T-helper 17 cell (primary cell): ENCODE results near the gene ABCB7. TPM values are rescaled to one million over a fixed set of nuclear protein-coding genes. Genes with fewer than 3 reads are reported as not detected.
"Not testable (repeated sequence)": the region's sequence is repeated elsewhere in the genome, so short reads cannot be mapped to it uniquely, and the experiment has no call there.

Experiments used
- ATAC-seq: fragments of 150-1000 bp; cut with Tn5 transposase; 2 replicates; pipeline ENCODE4 v1.10.0; 2021; ENCODE audit warnings: mild to moderate bottlenecking, moderate library complexity
- DNase-seq, 3 donors: peaks; one replicate each; pipeline versions ENCODE4 v3.0.0 to v3.0.0-alpha.2; 2020 to 2021
- H3K9me3 ChIP-seq: one replicate; pipeline ENCODE4 v1.7.0; 2013; ENCODE audit warnings: low read length, mild to moderate bottlenecking; ENCODE audit not compliant: control insufficient read depth, poor library complexity, severe bottlenecking
- H3K27ac Mint-ChIP-seq: one replicate; pipeline ENCODE4 v1.8.0; 2022; ENCODE audit warnings: mild to moderate bottlenecking, moderate library complexity, mixed read lengths
- H3K27me3 Mint-ChIP-seq: one replicate; pipeline ENCODE4 v1.8.0; 2022; ENCODE audit warnings: mixed read lengths
- H3K36me3 Mint-ChIP-seq: one replicate; pipeline ENCODE4 v1.8.0; 2022; ENCODE audit warnings: low read depth, mixed read lengths
- H3K4me1 Mint-ChIP-seq: one replicate; pipeline ENCODE4 v1.8.0; 2022; ENCODE audit warnings: mild to moderate bottlenecking, mixed read lengths
- H3K4me3 Mint-ChIP-seq: one replicate; pipeline ENCODE4 v1.8.0; 2022; ENCODE audit warnings: mild to moderate bottlenecking, moderate library complexity, mixed read lengths
- total RNA-seq, 4 donors: library from RNA in 2 of 4; stranded (reverse) in 2 of 4; gene quantifications; one replicate each; pipeline ENCODE4 v1.2.3 and lab custom pipeline; 2022 to 2026

Gene ABCB7
- total RNA-seq, 2 donors from 2014 or later: 16.7 to 18.9 TPM

- Mint-ChIP-seq H3K36me3 (no peaks in the 10 kb centered on the region), H3K4me1 (peaks cover 19% of the 10 kb centered on the region), H3K27ac (no peak overlapping the region), H3K4me3 (no peak overlapping the region), H3K27me3 (no peaks in the 10 kb centered on the region)
- DNase-seq: no peak
- no peak for ATAC-seq
- no peaks in the 10 kb centered on the region for H3K9me3 ChIP-seq
These were observed 24.0 kb downstream of the ABCB7 start for GRCh38 chrX:75131973-75132627.

- H3K4me3 Mint-ChIP-seq, ATAC-seq, H3K27me3 Mint-ChIP-seq, H3K27ac Mint-ChIP-seq, H3K4me1 Mint-ChIP-seq, H3K36me3 Mint-ChIP-seq, DNase-seq, H3K9me3 ChIP-seq: not testable (repeated sequence)
These were observed 27.0 kb downstream of the ABCB7 start for GRCh38 chrX:75129069-75129468.

- H3K36me3 Mint-ChIP-seq: peaks cover 2% of the 10 kb centered on the region
- H3K27ac Mint-ChIP-seq: no peak overlapping the region
- no peak for ATAC-seq
- no peak overlapping the region for H3K4me3 Mint-ChIP-seq
- H3K4me1 Mint-ChIP-seq: peaks cover 4% of the 10 kb centered on the region
- no peaks in the 10 kb centered on the region for H3K27me3 Mint-ChIP-seq
- H3K9me3 ChIP-seq: no peaks in the 10 kb centered on the region
- DNase-seq: no peak
These were observed 37.8 kb downstream of the ABCB7 start for GRCh38 chrX:75118296-75118695.

- H3K9me3 ChIP-seq: no peaks in the 10 kb centered on the region
- no peak for DNase-seq
- Mint-ChIP-seq H3K4me3 (no peak overlapping the region), H3K36me3 (peaks cover 2% of the 10 kb centered on the region), H3K27me3 (no peaks in the 10 kb centered on the region), H3K27ac (no peak overlapping the region), H3K4me1 (peaks cover 4% of the 10 kb centered on the region)
- ATAC-seq: no peak
These were observed 40.2 kb downstream of the ABCB7 start for GRCh38 chrX:75115707-75116413.

- no peak for ATAC-seq
- H3K4me1 Mint-ChIP-seq: peaks cover 4% of the 10 kb centered on the region
- no peak overlapping the region for H3K4me3 Mint-ChIP-seq
- H3K27ac Mint-ChIP-seq: no peak overlapping the region
- H3K36me3 Mint-ChIP-seq: peaks cover 2% of the 10 kb centered on the region
- H3K27me3 Mint-ChIP-seq: no peaks in the 10 kb centered on the region
- DNase-seq: no peak
- no peaks in the 10 kb centered on the region for H3K9me3 ChIP-seq
These were observed 41.4 kb downstream of the ABCB7 start for GRCh38 chrX:75114638-75115037.

- H3K4me1 Mint-ChIP-seq: peaks cover 4% of the 10 kb centered on the region
- H3K27me3 Mint-ChIP-seq: no peaks in the 10 kb centered on the region
- no peaks in the 10 kb centered on the region for H3K9me3 ChIP-seq
- H3K4me3 Mint-ChIP-seq: no peak overlapping the region
- H3K36me3 Mint-ChIP-seq: peaks cover 2% of the 10 kb centered on the region
- no peak overlapping the region for H3K27ac Mint-ChIP-seq
- no peak for ATAC-seq
- no peak for DNase-seq
These were observed 42.4 kb downstream of the ABCB7 start for GRCh38 chrX:75113664-75114063.

- H3K36me3 Mint-ChIP-seq: no peaks in the 10 kb centered on the region
These were observed 48.1 kb downstream of the ABCB7 start for GRCh38 chrX:75107863-75108509.

GRCh38 chrX:75106772-75107171 lies 49.3 kb downstream of the ABCB7 start:
- Mint-ChIP-seq H3K27ac (no peak overlapping the region), H3K36me3 (no peaks in the 10 kb centered on the region), H3K4me3 (no peak overlapping the region), H3K4me1 (peaks cover 10% of the 10 kb centered on the region), H3K27me3 (no peaks in the 10 kb centered on the region)
- ATAC-seq (no peak), DNase-seq (no peak)
- no peaks in the 10 kb centered on the region for H3K9me3 ChIP-seq

More at GRCh38 chrX:75107863-75108509, 48.1 kb downstream of the ABCB7 start:
- peaks cover 10% of the 10 kb centered on the region for H3K4me1 Mint-ChIP-seq
- no peak for ATAC-seq
- H3K9me3 ChIP-seq: no peaks in the 10 kb centered on the region
- no peak overlapping the region for H3K27ac Mint-ChIP-seq
- H3K27me3 Mint-ChIP-seq: no peaks in the 10 kb centered on the region
- no peak for DNase-seq
- no peak overlapping the region for H3K4me3 Mint-ChIP-seq

- no peak for ATAC-seq
- H3K36me3 Mint-ChIP-seq: peaks cover 2% of the 10 kb centered on the region
- no peak overlapping the region for H3K4me3 Mint-ChIP-seq
- H3K4me1 Mint-ChIP-seq: peaks cover 20% of the 10 kb centered on the region
- no peak for DNase-seq
- peak overlapping the region; percentile 51 for H3K27ac Mint-ChIP-seq
- H3K9me3 ChIP-seq: no peaks in the 10 kb centered on the region
- no peaks in the 10 kb centered on the region for H3K27me3 Mint-ChIP-seq
These were observed 59.8 kb downstream of the ABCB7 start for GRCh38 chrX:75096331-75096730.

GRCh38 chrX:75086731-75087195 lies 69.3 kb downstream of the ABCB7 start:
- H3K9me3 ChIP-seq: no peaks in the 10 kb centered on the region
- Mint-ChIP-seq H3K27ac (no peak overlapping the region), H3K4me3 (no peak overlapping the region), H3K27me3 (no peaks in the 10 kb centered on the region), H3K36me3 (peaks cover 4% of the 10 kb centered on the region), H3K4me1 (peaks cover 9% of the 10 kb centered on the region)
- no peak for DNase-seq
- no peak for ATAC-seq

- H3K4me3 Mint-ChIP-seq: no peak overlapping the region
- no peak overlapping the region for H3K27ac Mint-ChIP-seq
- no peaks in the 10 kb centered on the region for H3K9me3 ChIP-seq
- ATAC-seq (no peak), DNase-seq (no peak)
- peaks cover 10% of the 10 kb centered on the region for H3K4me1 Mint-ChIP-seq
- H3K36me3 Mint-ChIP-seq: peaks cover 4% of the 10 kb centered on the region
- H3K27me3 Mint-ChIP-seq: no peaks in the 10 kb centered on the region
These were observed 71.3 kb downstream of the ABCB7 start for GRCh38 chrX:75084757-75085156.

- no peaks in the 10 kb centered on the region for H3K9me3 ChIP-seq
- Mint-ChIP-seq H3K27me3 (no peaks in the 10 kb centered on the region), H3K36me3 (no peaks in the 10 kb centered on the region), H3K4me1 (peaks cover 2% of the 10 kb centered on the region), H3K27ac (no peak overlapping the region), H3K4me3 (no peak overlapping the region)
- DNase-seq: no peak
- no peak for ATAC-seq
These were observed 79.7 kb downstream of the ABCB7 start for GRCh38 chrX:75076429-75076828.

- H3K9me3 ChIP-seq: no peaks in the 10 kb centered on the region
- Mint-ChIP-seq H3K4me1 (no peaks in the 10 kb centered on the region), H3K27me3 (no peaks in the 10 kb centered on the region), H3K36me3 (no peaks in the 10 kb centered on the region), H3K27ac (no peak overlapping the region), H3K4me3 (no peak overlapping the region)
- no peak for DNase-seq
- ATAC-seq: no peak
These were observed 81.6 kb downstream of the ABCB7 start for GRCh38 chrX:75074475-75074874.
